ENCODE data around the gene AFAP1L2. TPM values are rescaled to one million over a fixed set of nuclear protein-coding genes. Genes with fewer than 3 reads are reported as not detected.
A peak's percentile ranks its signal among the peaks of the same experiment; 100 is the strongest.
"Not testable (repeated sequence)": the region's sequence is repeated elsewhere in the genome, so short reads cannot be mapped to it uniquely, and the experiment has no call there.

The AFAP1L2 gene
- total RNA-seq, 2 donors from 2014 or later = 4.5 to 7.9 TPM

- DNase-seq (ENCODE audit: low spot score) = no peak
- intact Hi-C loops (cut with DNase I) = no loop called here
These were observed 57.9 kb downstream of the AFAP1L2 start for GRCh38 chr10:114346176-114347031.

GRCh38 chr10:114345701-114346100, 58.6 kb downstream of the AFAP1L2 start:
- intact Hi-C loops (cut with DNase I) = no loop called here
- no peak for DNase-seq (ENCODE audit: low spot score)

DNA sequence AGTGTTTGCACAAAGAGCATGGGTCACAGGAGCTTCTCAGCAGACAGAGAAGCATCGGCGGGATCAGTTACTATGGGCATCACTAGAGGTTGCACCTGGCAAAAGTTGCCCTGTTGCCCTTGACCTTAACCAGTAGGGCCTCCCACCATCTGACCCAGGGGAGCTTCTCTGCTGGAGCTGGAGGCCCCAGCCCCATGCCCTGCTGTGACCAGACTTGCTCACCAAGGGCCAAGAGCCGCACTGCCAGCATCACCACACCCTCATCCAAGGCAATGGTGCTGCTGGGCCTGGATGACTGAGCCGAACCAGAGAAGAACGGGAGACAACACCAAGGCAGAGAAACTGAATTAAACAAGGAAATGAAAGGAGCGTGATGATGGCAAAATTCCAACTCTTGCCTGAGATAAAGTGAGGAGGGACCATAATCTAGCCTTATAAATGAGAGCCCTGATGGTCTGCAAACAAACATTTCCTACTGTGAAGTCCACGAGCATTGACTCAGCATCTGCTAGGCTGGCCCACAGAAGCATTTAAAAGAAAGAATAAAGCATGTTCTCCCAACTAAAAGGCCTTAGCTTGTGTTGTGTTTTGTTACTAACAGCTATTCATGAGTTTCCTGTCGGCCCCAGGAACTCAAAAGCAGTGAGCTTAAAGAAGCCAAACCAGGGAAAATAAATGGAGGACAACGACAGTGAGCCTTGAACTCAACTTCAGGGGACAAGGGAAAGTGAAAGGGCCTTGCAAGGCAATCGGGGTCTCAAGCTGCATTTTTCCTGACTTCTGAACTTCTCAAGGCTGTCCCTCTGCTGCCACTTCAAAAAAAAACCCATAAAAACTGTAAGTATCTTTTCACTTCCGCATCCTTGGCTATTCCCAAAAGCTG, 60.4 kb downstream of the AFAP1L2 start:
- intact Hi-C loops (cut with DNase I) = no loop called here
- no peak for DNase-seq (ENCODE audit: low spot score)

- no peak for DNase-seq (ENCODE audit: low spot score)
- intact Hi-C loops (cut with DNase I) = no loop called here
These were observed 61.3 kb downstream of the AFAP1L2 start for GRCh38 chr10:114342976-114343375.

GRCh38 chr10:114340816-114341215, 63.5 kb downstream of the AFAP1L2 start:
- intact Hi-C loops (cut with DNase I) = no loop called here
- DNase-seq (ENCODE audit: low spot score) = no peak

DNA sequence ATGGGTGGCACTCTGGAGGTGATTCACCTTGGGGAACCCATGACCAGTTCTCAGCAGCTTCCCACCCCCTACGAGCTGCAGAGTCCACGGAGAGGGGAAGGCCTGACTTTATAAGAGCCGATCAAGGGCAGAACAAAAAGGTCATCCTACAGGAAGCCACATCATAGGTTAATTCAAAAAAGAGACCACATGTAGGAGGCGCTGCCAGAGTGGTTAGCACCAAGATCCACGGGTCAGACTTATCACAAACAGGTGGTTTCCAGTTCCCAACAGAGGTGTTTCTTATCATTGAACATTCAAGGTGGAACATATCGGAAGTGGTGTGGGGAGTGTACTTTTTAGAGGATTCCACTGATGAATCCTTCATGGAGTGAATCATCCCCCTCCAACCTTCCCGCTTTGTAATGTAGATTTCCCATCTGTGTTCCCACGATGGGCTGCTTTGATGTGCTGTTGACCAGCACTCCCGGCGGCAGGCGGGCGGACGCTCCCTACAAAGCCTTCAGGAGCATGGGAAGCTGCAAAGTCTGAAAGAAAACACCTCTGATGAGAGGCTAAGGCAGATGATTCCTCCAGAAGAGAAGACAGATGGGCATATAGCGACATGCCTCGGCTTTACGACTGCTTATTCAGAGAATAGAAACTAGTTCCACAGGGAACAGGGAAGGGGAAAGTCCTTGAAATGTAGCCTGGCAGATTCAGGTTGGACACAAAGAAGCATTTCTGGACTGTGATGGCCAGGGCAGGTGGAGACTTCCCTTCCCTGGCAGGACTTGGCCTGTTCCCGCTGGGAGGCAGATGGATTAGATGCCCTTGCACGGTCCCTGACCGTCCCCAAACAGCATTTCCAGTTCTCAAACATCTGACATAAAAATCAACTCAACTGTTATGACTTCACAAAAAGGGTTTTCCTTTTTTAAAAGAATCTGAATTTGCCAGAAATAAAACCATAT, 66.5 kb downstream of the AFAP1L2 start:
- DNase-seq (ENCODE audit: low spot score) = no peak
- intact Hi-C loops (cut with DNase I) = no loop called here

GRCh38 chr10:114336823-114337509, 67.3 kb downstream of the AFAP1L2 start:
- DNase-seq (ENCODE audit: low spot score) = no peak
- intact Hi-C loops (cut with DNase I) = no loop called here

DNA sequence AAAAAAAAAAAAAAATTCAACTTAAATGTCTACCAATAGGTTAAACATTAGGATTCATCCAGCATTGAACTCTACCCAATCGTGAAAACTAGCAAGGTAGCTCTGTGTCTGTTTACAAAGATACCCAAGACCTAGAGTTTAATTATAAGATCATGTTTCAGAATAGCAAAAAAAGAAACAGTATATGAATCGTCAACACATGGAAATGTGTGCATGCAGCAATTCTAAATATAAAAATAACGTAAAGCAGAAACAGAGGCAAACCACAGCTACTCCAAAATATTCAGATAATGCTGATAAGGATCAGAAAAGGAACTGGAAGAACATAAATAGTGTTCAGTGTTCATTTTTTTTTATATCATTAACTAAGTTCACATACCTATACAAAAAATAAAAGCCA, 68.7 kb downstream of the AFAP1L2 start:
- no peak for DNase-seq (ENCODE audit: low spot score)
- intact Hi-C loops (cut with DNase I) = no loop called here

- peak; percentile 43 for DNase-seq (ENCODE audit: low spot score)
- intact Hi-C loops (cut with DNase I) = no loop called here
These were observed 70.0 kb downstream of the AFAP1L2 start for GRCh38 chr10:114334301-114334700.

- intact Hi-C loops (cut with DNase I) = not testable (repeated sequence)
- DNase-seq (ENCODE audit: low spot score) = peak; percentile 11
These were observed 70.9 kb downstream of the AFAP1L2 start for GRCh38 chr10:114333441-114333840.

GRCh38 chr10:114332301-114333192, 71.8 kb downstream of the AFAP1L2 start:
- intact Hi-C loops (cut with DNase I) = no loop called here
- no peak for DNase-seq (ENCODE audit: low spot score)

GRCh38 chr10:114329634-114330365, 74.5 kb downstream of the AFAP1L2 start:
- DNase-seq (ENCODE audit: low spot score) = no peak
- intact Hi-C loops (cut with DNase I) = no loop called here

DNA sequence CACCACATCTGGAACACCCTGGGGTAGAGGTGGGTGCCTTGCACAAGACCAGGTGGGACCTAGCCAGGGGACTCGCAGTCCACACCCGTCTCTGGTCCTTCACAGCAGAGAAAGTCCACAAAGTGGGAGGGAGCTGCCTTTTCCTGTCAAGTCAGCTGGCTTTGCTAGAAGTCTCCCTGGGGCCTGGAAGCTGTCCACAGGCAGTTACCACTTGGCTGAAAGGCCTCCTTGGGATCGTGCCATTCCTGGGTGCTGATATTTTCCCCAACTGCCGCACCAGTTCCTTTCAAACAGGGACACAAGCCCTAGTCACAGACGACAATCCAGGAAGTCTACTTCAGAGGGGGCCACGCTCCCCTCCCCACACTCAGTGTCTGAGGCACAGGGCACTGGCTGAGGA, 75.4 kb downstream of the AFAP1L2 start:
- intact Hi-C loops (cut with DNase I) = no loop called here
- DNase-seq (ENCODE audit: low spot score) = no peak

DNA sequence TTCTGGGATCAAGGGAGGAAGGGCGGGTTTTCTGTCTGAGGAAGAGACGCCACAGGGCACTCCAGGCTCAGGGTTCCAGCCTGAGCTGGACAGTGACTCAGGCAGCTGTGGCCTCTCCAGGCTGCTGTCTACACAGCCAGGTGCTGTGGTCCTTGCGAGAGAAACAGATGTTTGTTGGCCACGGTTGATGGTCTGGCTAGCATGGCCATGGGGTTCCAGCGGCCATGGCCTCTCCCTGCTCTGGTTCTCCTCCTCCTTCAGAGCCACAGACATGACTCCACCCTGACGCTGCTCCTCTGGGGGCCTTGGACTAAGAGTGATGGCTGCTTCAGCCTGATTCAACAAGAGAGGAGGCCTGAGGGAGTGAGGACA, 75.9 kb downstream of the AFAP1L2 start:
- intact Hi-C loops (cut with DNase I) = no loop called here
- no peak for DNase-seq (ENCODE audit: low spot score)

- DNase-seq (ENCODE audit: low spot score) = no peak
- intact Hi-C loops (cut with DNase I) = no loop called here
These were observed 76.5 kb downstream of the AFAP1L2 start for GRCh38 chr10:114327537-114328440.

DNA sequence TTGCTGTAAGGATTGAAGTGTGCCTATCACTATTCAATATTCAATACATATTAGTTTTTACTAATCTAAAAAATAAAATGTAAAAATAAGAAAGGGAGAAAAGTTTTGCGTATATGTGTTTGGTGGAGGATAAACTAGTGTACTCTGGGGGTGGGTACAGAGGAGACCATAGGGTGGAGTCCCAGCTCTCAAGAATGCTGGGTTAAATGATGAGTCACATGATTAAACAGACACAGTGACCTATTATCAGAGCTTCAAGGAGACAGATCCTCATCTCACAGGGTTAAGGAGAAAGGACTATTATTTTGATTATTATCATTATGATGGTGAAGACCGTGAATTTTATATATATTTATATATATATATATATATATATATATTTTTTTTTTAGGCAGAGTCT, 77.5 kb downstream of the AFAP1L2 start:
- intact Hi-C loops (cut with DNase I) = no loop called here
- DNase-seq (ENCODE audit: low spot score) = no peak
